K562 (cell line): ENCODE results near the gene ZNF792. TPM values are rescaled to one million over a fixed set of nuclear protein-coding genes. Genes with fewer than 3 reads are reported as not detected.

Experiments
- ARID3A ChIP-seq: IDR thresholded peaks from 2 replicates; pipeline ENCODE4 v1.6.1; 2012; ENCODE audit warnings: low read depth, low read length, improper control_type of control experiment, borderline replicate concordance
- BDP1 ChIP-seq: IDR thresholded peaks from 3 replicates; pipeline ENCODE4 v1.6.1; 2011; ENCODE audit not compliant: insufficient read length, insufficient read depth
- EP300 ChIP-seq: IDR thresholded peaks from 2 replicates; pipeline ENCODE4 v1.6.1; 2012; ENCODE audit warnings: low read length, improper control_type of control experiment
- HDAC2 ChIP-seq: fragments of 450-650 bp; IDR thresholded peaks from 2 replicates; pipeline ENCODE4 v1.6.1; 2016; ENCODE audit warnings: mild to moderate bottlenecking
- HDAC3 ChIP-seq: fragments of 450-650 bp; IDR thresholded peaks from 2 replicates; pipeline ENCODE4 v1.6.1; 2018; ENCODE audit warnings: borderline replicate concordance, mild to moderate bottlenecking, moderate library complexity; ENCODE audit not compliant: partially characterized antibody
- ILF3 ChIP-seq: fragments of 450-650 bp; IDR thresholded peaks from 2 replicates; pipeline ENCODE4 v1.6.1; 2018; ENCODE audit warnings: antibody characterized with exemption, mild to moderate bottlenecking, moderate library complexity, borderline replicate concordance
- ILK ChIP-seq: fragments of 450-650 bp; IDR thresholded peaks from 2 replicates; pipeline ENCODE4 v1.6.1; 2016; ENCODE audit warnings: missing genetic modification characterization, low read depth, mild to moderate bottlenecking, missing compliant biosample characterization, moderate library complexity, borderline replicate concordance
- POLR2AphosphoS5 ChIP-seq: IDR thresholded peaks from 2 replicates; pipeline ENCODE4 v1.6.1; 2011; ENCODE audit warnings: mild to moderate bottlenecking, low read depth, low read length, moderate library complexity; ENCODE audit not compliant: control insufficient read depth, insufficient read depth
- SMARCA5 ChIP-seq: fragments of 450-650 bp; IDR thresholded peaks from 2 replicates; pipeline ENCODE4 v1.6.1; 2016
- SRSF3 ChIP-seq: fragments of 200-400 bp; formaldehyde crosslinking; IDR thresholded peaks from 2 replicates; pipeline ENCODE4 v1.6.1; 2016; ENCODE audit warnings: mild to moderate bottlenecking, low read length, moderate library complexity; ENCODE audit not compliant: insufficient read depth
- TAF7 ChIP-seq: fragments of 450-650 bp; IDR thresholded peaks from 2 replicates; pipeline ENCODE4 v1.6.1; 2016; ENCODE audit warnings: missing genetic modification characterization, missing compliant biosample characterization
- ZKSCAN3 ChIP-seq: fragments of 250-450 bp; sonication (Bioruptor Pico); IDR thresholded peaks from 2 replicates; pipeline ENCODE4 v1.4.0; 2020
- ZNF444 ChIP-seq: fragments of 250-450 bp; sonication (Bioruptor Pico); IDR thresholded peaks from 2 replicates; pipeline ENCODE4 v1.4.0; 2020; ENCODE audit warnings: mild to moderate bottlenecking, moderate library complexity
- ZNF780A ChIP-seq: fragments of 250-450 bp; sonication (Bioruptor Pico); IDR thresholded peaks from 2 replicates; pipeline ENCODE4 v1.5.0; 2021; ENCODE audit warnings: mild to moderate bottlenecking
- ZSCAN32 ChIP-seq: fragments of 450-650 bp; formaldehyde crosslinking; IDR thresholded peaks from 2 replicates; pipeline ENCODE4 v1.4.0; 2020; ENCODE audit warnings: mild to moderate bottlenecking, moderate library complexity
- polyA plus RNA-seq, 8 experiments: library from polyadenylated mRNA; depleted of rRNA in 4 of 8; stranded (reverse) in 5 of 8; unstranded in 3 of 8; fragments of >200 nt; fragmentation: Nextera tagmentation in 2 of 8; fragmentation: Illumina TruSeq in 1 of 8; extraction: Ambion mirVana in 2 of 8; extraction: Trizol in 1 of 8; gene quantifications; 2 replicates each; pipeline versions ENCODE4 v1.2.1 to v1.2.3, GENCODE V29; 2011 to 2014; ENCODE audit warnings: inconsistent platforms in 1 of 8, missing spikeins in 1 of 8
- total RNA-seq, 7 experiments: library from RNA; depleted of rRNA in 6 of 7; stranded (reverse); fragments of >200 nt in 6 of 7; fragmentation: Illumina TruSeq in 2 of 7; extraction: Trizol in 2 of 7; gene quantifications; 2 replicates each; pipeline versions ENCODE4 v1.2.1 to v1.2.3, GENCODE V29; 2011 to 2021; ENCODE audit warnings: low replicate concordance in 1 of 7
- TF ChIP-seq, protein P1 (sequence below): fragments of 450-650 bp; IDR thresholded peaks from 2 replicates; pipeline ENCODE4 v1.6.1; 2016; ENCODE audit warnings: mild to moderate bottlenecking, moderate library complexity

ZNF792 gene
- total and polyA plus RNA-seq, 9 of the 15 experiments (the other 6 are each of a cell fraction or from before 2014, with no cell fraction given) = 3.3 to 16.5 (median 10.4) TPM

DNA sequence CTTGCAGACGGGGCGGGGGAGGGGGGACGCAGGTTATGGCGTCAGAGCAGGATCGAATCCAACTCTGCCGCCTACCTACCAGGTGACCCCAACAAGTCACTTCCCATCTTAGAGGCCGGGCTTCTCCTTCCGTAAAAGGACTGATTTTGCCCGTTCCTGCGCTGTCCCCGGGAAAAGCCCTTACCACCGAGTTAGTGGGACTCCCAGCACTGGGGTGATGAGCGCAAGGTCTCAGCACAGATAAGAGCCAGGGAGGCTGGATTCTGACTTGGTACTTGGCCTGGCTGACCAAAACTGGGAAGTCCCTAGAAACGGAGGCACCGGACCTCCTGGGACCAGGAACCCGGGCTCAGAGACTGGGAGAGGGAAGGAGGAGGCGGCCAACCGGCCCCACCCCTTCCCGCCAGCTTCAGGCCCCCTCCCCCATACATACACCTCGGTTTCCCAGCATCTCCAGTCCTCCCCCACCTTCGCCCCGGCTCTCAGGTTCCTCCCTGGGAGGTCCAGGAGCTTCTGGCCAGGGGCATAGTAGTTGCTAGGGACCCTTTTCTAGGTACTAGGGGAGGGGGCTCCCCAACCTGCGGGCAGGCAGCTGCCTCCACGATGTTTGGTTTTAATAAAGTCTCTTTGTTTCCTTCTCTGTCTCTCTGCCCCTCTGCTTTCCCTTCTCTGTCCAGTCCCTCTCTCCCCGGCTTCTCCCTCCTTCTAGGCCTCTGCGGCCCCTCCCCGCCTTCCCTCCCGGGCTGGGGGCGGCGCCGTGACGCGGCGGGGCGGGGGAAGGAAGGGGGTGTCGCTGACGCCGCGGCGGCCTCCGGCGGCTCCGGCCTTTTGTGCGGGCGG lies 35.7 kb upstream of the ZNF792 start, which contains the start of gene GRAMD1A (continued):
- TF ChIP-seq ILK (tag) (no peak), BDP1 (no peak), ZNF444 (CRISPR knock-in tag) (no peak), POLR2AphosphoS5 (peak; percentile 70), ZKSCAN3 (CRISPR knock-in tag) (no peak), SMARCA5 (no peak), HDAC2 (no peak; the same call in 1 of the 2 replicates), EP300 (no peak; the same call in 1 of the 2 replicates), ILF3 (no peak), HDAC3 (no peak), ARID3A (no peak), ZNF780A (CRISPR knock-in tag) (no peak), SRSF3 (no peak), TAF7 (tag) (no peak), ZSCAN32 (CRISPR knock-in tag) (no peak)
- TF ChIP-seq, protein P1, sequence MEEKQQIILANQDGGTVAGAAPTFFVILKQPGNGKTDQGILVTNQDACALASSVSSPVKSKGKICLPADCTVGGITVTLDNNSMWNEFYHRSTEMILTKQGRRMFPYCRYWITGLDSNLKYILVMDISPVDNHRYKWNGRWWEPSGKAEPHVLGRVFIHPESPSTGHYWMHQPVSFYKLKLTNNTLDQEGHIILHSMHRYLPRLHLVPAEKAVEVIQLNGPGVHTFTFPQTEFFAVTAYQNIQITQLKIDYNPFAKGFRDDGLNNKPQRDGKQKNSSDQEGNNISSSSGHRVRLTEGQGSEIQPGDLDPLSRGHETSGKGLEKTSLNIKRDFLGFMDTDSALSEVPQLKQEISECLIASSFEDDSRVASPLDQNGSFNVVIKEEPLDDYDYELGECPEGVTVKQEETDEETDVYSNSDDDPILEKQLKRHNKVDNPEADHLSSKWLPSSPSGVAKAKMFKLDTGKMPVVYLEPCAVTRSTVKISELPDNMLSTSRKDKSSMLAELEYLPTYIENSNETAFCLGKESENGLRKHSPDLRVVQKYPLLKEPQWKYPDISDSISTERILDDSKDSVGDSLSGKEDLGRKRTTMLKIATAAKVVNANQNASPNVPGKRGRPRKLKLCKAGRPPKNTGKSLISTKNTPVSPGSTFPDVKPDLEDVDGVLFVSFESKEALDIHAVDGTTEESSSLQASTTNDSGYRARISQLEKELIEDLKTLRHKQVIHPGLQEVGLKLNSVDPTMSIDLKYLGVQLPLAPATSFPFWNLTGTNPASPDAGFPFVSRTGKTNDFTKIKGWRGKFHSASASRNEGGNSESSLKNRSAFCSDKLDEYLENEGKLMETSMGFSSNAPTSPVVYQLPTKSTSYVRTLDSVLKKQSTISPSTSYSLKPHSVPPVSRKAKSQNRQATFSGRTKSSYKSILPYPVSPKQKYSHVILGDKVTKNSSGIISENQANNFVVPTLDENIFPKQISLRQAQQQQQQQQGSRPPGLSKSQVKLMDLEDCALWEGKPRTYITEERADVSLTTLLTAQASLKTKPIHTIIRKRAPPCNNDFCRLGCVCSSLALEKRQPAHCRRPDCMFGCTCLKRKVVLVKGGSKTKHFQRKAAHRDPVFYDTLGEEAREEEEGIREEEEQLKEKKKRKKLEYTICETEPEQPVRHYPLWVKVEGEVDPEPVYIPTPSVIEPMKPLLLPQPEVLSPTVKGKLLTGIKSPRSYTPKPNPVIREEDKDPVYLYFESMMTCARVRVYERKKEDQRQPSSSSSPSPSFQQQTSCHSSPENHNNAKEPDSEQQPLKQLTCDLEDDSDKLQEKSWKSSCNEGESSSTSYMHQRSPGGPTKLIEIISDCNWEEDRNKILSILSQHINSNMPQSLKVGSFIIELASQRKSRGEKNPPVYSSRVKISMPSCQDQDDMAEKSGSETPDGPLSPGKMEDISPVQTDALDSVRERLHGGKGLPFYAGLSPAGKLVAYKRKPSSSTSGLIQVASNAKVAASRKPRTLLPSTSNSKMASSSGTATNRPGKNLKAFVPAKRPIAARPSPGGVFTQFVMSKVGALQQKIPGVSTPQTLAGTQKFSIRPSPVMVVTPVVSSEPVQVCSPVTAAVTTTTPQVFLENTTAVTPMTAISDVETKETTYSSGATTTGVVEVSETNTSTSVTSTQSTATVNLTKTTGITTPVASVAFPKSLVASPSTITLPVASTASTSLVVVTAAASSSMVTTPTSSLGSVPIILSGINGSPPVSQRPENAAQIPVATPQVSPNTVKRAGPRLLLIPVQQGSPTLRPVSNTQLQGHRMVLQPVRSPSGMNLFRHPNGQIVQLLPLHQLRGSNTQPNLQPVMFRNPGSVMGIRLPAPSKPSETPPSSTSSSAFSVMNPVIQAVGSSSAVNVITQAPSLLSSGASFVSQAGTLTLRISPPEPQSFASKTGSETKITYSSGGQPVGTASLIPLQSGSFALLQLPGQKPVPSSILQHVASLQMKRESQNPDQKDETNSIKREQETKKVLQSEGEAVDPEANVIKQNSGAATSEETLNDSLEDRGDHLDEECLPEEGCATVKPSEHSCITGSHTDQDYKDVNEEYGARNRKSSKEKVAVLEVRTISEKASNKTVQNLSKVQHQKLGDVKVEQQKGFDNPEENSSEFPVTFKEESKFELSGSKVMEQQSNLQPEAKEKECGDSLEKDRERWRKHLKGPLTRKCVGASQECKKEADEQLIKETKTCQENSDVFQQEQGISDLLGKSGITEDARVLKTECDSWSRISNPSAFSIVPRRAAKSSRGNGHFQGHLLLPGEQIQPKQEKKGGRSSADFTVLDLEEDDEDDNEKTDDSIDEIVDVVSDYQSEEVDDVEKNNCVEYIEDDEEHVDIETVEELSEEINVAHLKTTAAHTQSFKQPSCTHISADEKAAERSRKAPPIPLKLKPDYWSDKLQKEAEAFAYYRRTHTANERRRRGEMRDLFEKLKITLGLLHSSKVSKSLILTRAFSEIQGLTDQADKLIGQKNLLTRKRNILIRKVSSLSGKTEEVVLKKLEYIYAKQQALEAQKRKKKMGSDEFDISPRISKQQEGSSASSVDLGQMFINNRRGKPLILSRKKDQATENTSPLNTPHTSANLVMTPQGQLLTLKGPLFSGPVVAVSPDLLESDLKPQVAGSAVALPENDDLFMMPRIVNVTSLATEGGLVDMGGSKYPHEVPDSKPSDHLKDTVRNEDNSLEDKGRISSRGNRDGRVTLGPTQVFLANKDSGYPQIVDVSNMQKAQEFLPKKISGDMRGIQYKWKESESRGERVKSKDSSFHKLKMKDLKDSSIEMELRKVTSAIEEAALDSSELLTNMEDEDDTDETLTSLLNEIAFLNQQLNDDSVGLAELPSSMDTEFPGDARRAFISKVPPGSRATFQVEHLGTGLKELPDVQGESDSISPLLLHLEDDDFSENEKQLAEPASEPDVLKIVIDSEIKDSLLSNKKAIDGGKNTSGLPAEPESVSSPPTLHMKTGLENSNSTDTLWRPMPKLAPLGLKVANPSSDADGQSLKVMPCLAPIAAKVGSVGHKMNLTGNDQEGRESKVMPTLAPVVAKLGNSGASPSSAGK = no peak
